GM21367 (cell line): ENCODE results near the gene CTDSPL.
"Not testable (repeated sequence)": the region's sequence is repeated elsewhere in the genome, so short reads cannot be mapped to it uniquely, and the experiment has no call there.

Source experiments
- ATAC-seq: cut with Tn5 transposase; IDR thresholded peaks from one replicate; pipeline ENCODE4 v1.9.1; 2021; ENCODE audit not compliant: unreplicated experiment

CTDSPL gene

GRCh38 chr3:38031022-38031994 is 169.6 kb downstream of the CTDSPL start:
- no peak for ATAC-seq

GRCh38 chr3:38032328-38032865 is 170.7 kb downstream of the CTDSPL start:
- ATAC-seq, result no peak

- not testable (repeated sequence) for ATAC-seq
Observed at GRCh38 chr3:38033586-38033985, 171.9 kb downstream of the CTDSPL start.
